ENCODE data around the gene SLC39A5. TPM values are rescaled to one million over a fixed set of nuclear protein-coding genes. Genes with fewer than 3 reads are reported as not detected.

The SLC39A5 gene
- total RNA-seq, 1 donor from 2014 or later: 1.00 TPM

GRCh38 chr12:56202838-56203237 lies 27.0 kb upstream of the SLC39A5 start:
- peak overlapping the region; percentile 19 for H3K27ac Mint-ChIP-seq
- ATAC-seq (ENCODE audit: low read depth) (no peak), DNase-seq (no peak)
- H3K27me3 Mint-ChIP-seq: no peaks in the 10 kb centered on the region
- no peak overlapping the region for H3K4me3 Mint-ChIP-seq
- ChIA-PET POLR2A (interaction anchor here (0.7 to 9.1 kb wide), 2 partner anchors 18 to 19 kb away, joined by 5 to 111 read pairs; partner anchors contain the start of gene RNF41), CTCF (interaction anchor here (0.6 to 1.1 kb wide), 2 partner anchors 10 to 20 kb away, joined by 3 to 5 read pairs; no protein-coding TSS in a partner anchor)
- intact Hi-C loops (cut with micrococcal nuclease): no loop called here
- no peaks in the 10 kb centered on the region for H3K9me3 Mint-ChIP-seq
- peaks cover 37% of the 10 kb centered on the region for H3K36me3 Mint-ChIP-seq (ENCODE audit: low read depth)
- peaks cover 31% of the 10 kb centered on the region for H3K4me1 Mint-ChIP-seq
- TF ChIP-seq CTCF (IDR thresholded peaks at IDR 0.05): no peak

GRCh38 chr12:56204275-56204674 lies 25.6 kb upstream of the SLC39A5 start:
- TF ChIP-seq CTCF (IDR thresholded peaks at IDR 0.05): no peak
- DNase-seq (no peak), ATAC-seq (ENCODE audit: low read depth) (no peak)
- Mint-ChIP-seq H3K27ac (peak overlapping the region; percentile 64), H3K4me3 (no peak overlapping the region), H3K27me3 (no peaks in the 10 kb centered on the region), H3K36me3 (ENCODE audit: low read depth) (peaks cover 46% of the 10 kb centered on the region), H3K4me1 (peaks cover 36% of the 10 kb centered on the region), H3K9me3 (no peaks in the 10 kb centered on the region)
- ChIA-PET POLR2A (interaction anchor here (0.5 to 9.1 kb wide), 2 partner anchors 18 to 153 kb away, joined by 3 to 111 read pairs; partner anchors contain the start of gene RNF41), CTCF (interaction anchor here (1.5 to 4.8 kb wide), 4 partner anchors 14 to 260 kb away, joined by 4 to 52 read pairs (median 22); partner anchors contain the start of genes ANKRD52, RNF41 and SMARCC2)
- intact Hi-C loops (cut with micrococcal nuclease): no loop called here

- no peak for TF ChIP-seq CTCF (IDR thresholded peaks at IDR 0.05)
- H3K4me1 Mint-ChIP-seq: peaks cover 39% of the 10 kb centered on the region
- ChIA-PET POLR2A (interaction anchor here (0.7 to 9.1 kb wide), 4 partner anchors 16 to 284 kb away, joined by 3 to 111 read pairs (median 6); partner anchors contain the start of genes RNF41 and SMARCC2), CTCF (interaction anchor here (1.5 to 4.8 kb wide), 6 partner anchors 11 to 467 kb away, joined by 3 to 52 read pairs (median 10); partner anchors contain the start of genes ANKRD52, RNF41 and SMARCC2)
- H3K27ac Mint-ChIP-seq: no peak overlapping the region
- no peaks in the 10 kb centered on the region for H3K9me3 Mint-ChIP-seq
- H3K36me3 Mint-ChIP-seq (ENCODE audit: low read depth): peaks cover 55% of the 10 kb centered on the region
- no peak overlapping the region for H3K4me3 Mint-ChIP-seq
- ATAC-seq (ENCODE audit: low read depth) (no peak), DNase-seq (no peak)
- intact Hi-C loops (cut with micrococcal nuclease): loop anchor here (1.0 kb wide), 1 partner anchor 12 kb away; no protein-coding TSS in a partner anchor
- H3K27me3 Mint-ChIP-seq: no peaks in the 10 kb centered on the region
Measured at GRCh38 chr12:56205445-56205844, 24.4 kb upstream of the SLC39A5 start.

GRCh38 chr12:56206452-56207166 lies 23.2 kb upstream of the SLC39A5 start:
- Mint-ChIP-seq H3K4me1 (peaks cover 39% of the 10 kb centered on the region), H3K9me3 (no peaks in the 10 kb centered on the region), H3K36me3 (ENCODE audit: low read depth) (peaks cover 66% of the 10 kb centered on the region), H3K4me3 (no peak overlapping the region), H3K27ac (peak overlapping the region; percentile 80), H3K27me3 (no peaks in the 10 kb centered on the region)
- no peak for TF ChIP-seq CTCF (IDR thresholded peaks at IDR 0.05)
- peak; percentile 47 for ATAC-seq (ENCODE audit: low read depth)
- ChIA-PET CTCF (interaction anchor here (0.6 to 4.8 kb wide), 10 partner anchors 12 to 468 kb away, joined by 3 to 52 read pairs (median 8); partner anchors contain the start of genes ANKRD52, RNF41, SMARCC2 and STAT2), POLR2A (interaction anchor here (0.6 to 9.1 kb wide), 7 partner anchors 15 to 277 kb away, joined by 3 to 111 read pairs (median 5); partner anchors contain the start of genes COQ10A, RNF41 and SMARCC2)
- no peak for DNase-seq
- intact Hi-C loops (cut with micrococcal nuclease): loop anchor here (1.0 kb wide), 3 partner anchors 18 to 258 kb away; partner anchors contain the start of genes ANKRD52 and NABP2
